DND-41 (cell line): ENCODE measurements around the gene ARHGAP24.

Experiments
- ATAC-seq: fragments of 200-7000 bp; cut with Tn5 transposase; 3 replicates; pipeline ENCODE4 v1.9.1; 2021; ENCODE audit warnings: low read depth; ENCODE audit not compliant: insufficient read depth
- DNase-seq: peaks from one replicate; pipeline ENCODE4 v3.0.0-alpha.2; 2020
- H2AFZ ChIP-seq: 2 replicates; pipeline ENCODE4 v1.6.0; 2012; ENCODE audit warnings: low read depth, low read length
- H3K27ac ChIP-seq: 2 replicates; pipeline ENCODE4 v1.5.1; 2012; ENCODE audit warnings: low read length, inconsistent platforms
- H3K27me3 ChIP-seq: fragments of 200-600 bp; sonication (generic); 2 replicates; pipeline ENCODE4 v1.6.0; 2012; ENCODE audit warnings: low read length, mild to moderate bottlenecking, inconsistent platforms; ENCODE audit not compliant: insufficient read depth, poor library complexity
- H3K36me3 ChIP-seq: 2 replicates; pipeline ENCODE4 v1.5.1; 2012; ENCODE audit warnings: low read length, inconsistent platforms; ENCODE audit not compliant: insufficient read depth
- H3K4me1 ChIP-seq: 2 replicates; pipeline ENCODE4 v1.5.1; 2012; ENCODE audit warnings: mild to moderate bottlenecking, low read length; ENCODE audit not compliant: insufficient read depth
- H3K4me2 ChIP-seq: 2 replicates; pipeline ENCODE4 v1.6.0; 2012; ENCODE audit warnings: mild to moderate bottlenecking, moderate library complexity, low read length, inconsistent platforms; ENCODE audit not compliant: insufficient read depth
- H3K4me3 ChIP-seq, 2 experiments: fragments of 200-600 bp in 1 of 2; shearing (Covaris generic) in 1 of 2; 2 replicates each; pipeline ENCODE4 v1.5.1; 2012 to 2016; ENCODE audit warnings: inconsistent platforms in 2 of 2, low read length in 2 of 2, mild to moderate bottlenecking in 2 of 2, low read depth in 1 of 2, moderate library complexity in 1 of 2
- H3K79me2 ChIP-seq: 2 replicates; pipeline ENCODE4 v1.6.0; 2012; ENCODE audit warnings: low read length, inconsistent platforms; ENCODE audit not compliant: insufficient read depth
- H3K9ac ChIP-seq: 2 replicates; pipeline ENCODE4 v1.6.0; 2012; ENCODE audit warnings: low read depth, mild to moderate bottlenecking, inconsistent platforms, low read length, moderate library complexity
- H3K9me3 ChIP-seq: 2 replicates; pipeline ENCODE4 v1.5.1; 2012; ENCODE audit warnings: low read length, moderate library complexity, mild to moderate bottlenecking, inconsistent platforms; ENCODE audit not compliant: insufficient read depth, severe bottlenecking
- H4K20me1 ChIP-seq: 2 replicates; pipeline ENCODE4 v1.6.0; 2012; ENCODE audit warnings: low read length; ENCODE audit not compliant: insufficient read depth
- EZH2 ChIP-seq: IDR thresholded peaks from 3 replicates; pipeline ENCODE4 v1.6.1; 2012; ENCODE audit warnings: borderline replicate concordance, low read depth, mild to moderate bottlenecking, moderate library complexity, low read length, inconsistent platforms; ENCODE audit not compliant: severe bottlenecking
- TF ChIP-seq, protein P1 (sequence below): IDR thresholded peaks from 2 replicates; pipeline ENCODE4 v1.5.1; 2012; ENCODE audit warnings: borderline replicate concordance, low read length, moderate library complexity, mild to moderate bottlenecking; ENCODE audit not compliant: poor library complexity, severe bottlenecking; ENCODE audit errors: extremely low read depth

The ARHGAP24 gene

DNA sequence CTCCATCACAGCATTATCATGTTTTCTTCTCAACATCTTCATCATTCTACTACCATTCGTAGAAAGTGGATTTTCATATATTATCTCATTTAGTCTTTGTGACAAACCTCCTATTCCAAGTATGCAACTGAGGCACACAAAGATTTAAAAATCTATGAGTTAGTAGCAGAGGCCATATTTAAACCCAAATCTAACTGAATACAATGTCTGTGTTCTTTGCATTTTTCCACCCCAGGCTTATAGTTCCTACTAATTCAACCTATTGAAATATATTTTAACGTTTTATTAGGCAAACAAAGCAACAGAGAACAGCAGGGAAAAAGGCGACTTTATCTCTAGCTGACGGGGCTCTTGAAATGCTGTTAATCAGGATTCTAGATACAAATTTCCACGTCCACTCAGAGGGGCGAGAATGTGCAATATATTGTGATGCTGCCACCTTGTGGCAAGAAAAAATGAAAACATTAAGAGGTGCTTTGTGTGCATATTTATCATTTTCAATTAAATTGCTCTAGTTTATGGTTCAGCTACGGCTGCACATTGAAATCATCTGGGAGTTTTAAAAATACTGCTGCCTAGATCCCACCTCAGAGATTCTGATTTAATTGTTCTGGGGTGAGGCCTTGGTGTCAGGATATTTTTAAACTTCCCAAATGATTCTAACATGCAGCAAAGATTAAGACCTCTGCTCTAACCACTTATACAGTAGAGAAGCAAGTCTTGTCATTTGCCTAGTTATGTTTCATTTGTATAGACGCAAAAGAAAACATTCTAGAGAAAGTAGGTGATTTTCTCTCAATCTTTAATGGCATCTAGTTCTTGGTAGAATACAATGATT lies 569.0 kb downstream of the ARHGAP24 start:
- H3K27ac ChIP-seq: no peak overlapping the region
- DNase-seq (peak; percentile 17), ATAC-seq (peak; percentile 69)
- H3K9me3 ChIP-seq: no peaks in the 10 kb centered on the region
- peaks cover 2% of the 10 kb centered on the region for H3K27me3 ChIP-seq
- H3K79me2 ChIP-seq: no peaks in the 10 kb centered on the region
- no peak overlapping the region for H2AFZ ChIP-seq
- H4K20me1 ChIP-seq: no peaks in the 10 kb centered on the region
- H3K4me2 ChIP-seq: no peak overlapping the region
- no peak overlapping the region for H3K9ac ChIP-seq
- no peaks in the 10 kb centered on the region for H3K4me1 ChIP-seq
- no peak overlapping the region for H3K4me3 ChIP-seq
- TF ChIP-seq EZH2: no peak
- TF ChIP-seq, protein P1, sequence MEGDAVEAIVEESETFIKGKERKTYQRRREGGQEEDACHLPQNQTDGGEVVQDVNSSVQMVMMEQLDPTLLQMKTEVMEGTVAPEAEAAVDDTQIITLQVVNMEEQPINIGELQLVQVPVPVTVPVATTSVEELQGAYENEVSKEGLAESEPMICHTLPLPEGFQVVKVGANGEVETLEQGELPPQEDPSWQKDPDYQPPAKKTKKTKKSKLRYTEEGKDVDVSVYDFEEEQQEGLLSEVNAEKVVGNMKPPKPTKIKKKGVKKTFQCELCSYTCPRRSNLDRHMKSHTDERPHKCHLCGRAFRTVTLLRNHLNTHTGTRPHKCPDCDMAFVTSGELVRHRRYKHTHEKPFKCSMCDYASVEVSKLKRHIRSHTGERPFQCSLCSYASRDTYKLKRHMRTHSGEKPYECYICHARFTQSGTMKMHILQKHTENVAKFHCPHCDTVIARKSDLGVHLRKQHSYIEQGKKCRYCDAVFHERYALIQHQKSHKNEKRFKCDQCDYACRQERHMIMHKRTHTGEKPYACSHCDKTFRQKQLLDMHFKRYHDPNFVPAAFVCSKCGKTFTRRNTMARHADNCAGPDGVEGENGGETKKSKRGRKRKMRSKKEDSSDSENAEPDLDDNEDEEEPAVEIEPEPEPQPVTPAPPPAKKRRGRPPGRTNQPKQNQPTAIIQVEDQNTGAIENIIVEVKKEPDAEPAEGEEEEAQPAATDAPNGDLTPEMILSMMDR: peak; percentile 71
- no peaks in the 10 kb centered on the region for H3K36me3 ChIP-seq

DNA sequence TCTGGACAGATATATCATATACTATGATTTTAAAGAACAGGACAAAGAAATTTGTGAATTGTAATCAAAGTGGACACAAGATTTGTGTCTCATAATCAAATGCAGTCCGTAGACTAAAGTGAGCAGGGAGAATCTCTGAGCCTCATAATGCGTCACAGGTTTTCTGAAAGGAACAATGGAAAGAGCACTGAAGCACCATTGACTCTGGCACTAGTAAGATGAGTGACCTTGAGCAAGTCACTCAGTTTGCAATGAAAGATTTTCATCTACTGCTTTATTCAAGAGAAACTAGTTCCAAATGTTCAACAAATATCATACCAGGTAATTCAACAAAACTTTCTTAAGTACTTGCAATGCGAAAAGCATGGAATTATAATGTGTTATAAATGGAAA lies 569.6 kb downstream of the ARHGAP24 start:
- ATAC-seq (no peak), DNase-seq (no peak)
- Histone ChIP-seq H3K79me2 (no peaks in the 10 kb centered on the region), H3K27me3 (no peaks in the 10 kb centered on the region), H3K27ac (no peak overlapping the region), H3K4me2 (no peak overlapping the region), H2AFZ (no peak overlapping the region), H3K36me3 (no peaks in the 10 kb centered on the region), H4K20me1 (no peaks in the 10 kb centered on the region), H3K4me1 (no peaks in the 10 kb centered on the region), H3K4me3 (no peak overlapping the region), H3K9me3 (no peaks in the 10 kb centered on the region), H3K9ac (no peak overlapping the region)
- no peak for TF ChIP-seq EZH2
- TF ChIP-seq, protein P1: no peak

DNA sequence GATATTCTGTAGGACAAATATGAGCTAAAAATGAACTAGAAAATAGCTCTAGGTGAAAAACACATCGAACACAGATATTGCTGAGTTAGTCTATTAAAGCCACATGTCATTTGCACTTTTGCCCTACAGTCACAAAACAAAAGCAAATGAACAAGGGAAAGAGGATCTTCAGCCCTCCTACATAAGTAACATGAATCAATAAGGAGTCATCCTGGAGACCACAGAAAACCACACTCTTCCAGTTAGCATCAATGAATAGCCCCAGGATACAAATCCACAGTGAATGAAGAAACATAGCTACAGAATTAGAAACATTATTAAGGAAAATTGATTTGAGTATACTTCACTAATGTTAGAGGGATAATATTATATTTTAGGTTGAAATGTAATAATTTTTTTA lies 573.5 kb downstream of the ARHGAP24 start:
- DNase-seq: no peak

More for the DNA sequence above, 573.5 kb downstream of the ARHGAP24 start:
- TF ChIP-seq EZH2: no peak
- TF ChIP-seq, protein P1: no peak
- Histone ChIP-seq H3K79me2 (no peaks in the 10 kb centered on the region), H3K27ac (no peak overlapping the region), H3K4me1 (no peaks in the 10 kb centered on the region), H2AFZ (no peak overlapping the region), H3K27me3 (no peaks in the 10 kb centered on the region), H3K4me3 (no peak overlapping the region), H4K20me1 (no peaks in the 10 kb centered on the region), H3K9ac (no peak overlapping the region), H3K9me3 (no peaks in the 10 kb centered on the region), H3K4me2 (no peak overlapping the region), H3K36me3 (no peaks in the 10 kb centered on the region)
- ATAC-seq: no peak
